A549 treated with ZK216348 at 1 μM for 4 hours (cell line): Measurements from ENCODE around the gene LORICRIN. TPM values are rescaled to one million over a fixed set of nuclear protein-coding genes. Genes with fewer than 3 reads are reported as not detected.

Experiments
- total RNA-seq: library from RNA; stranded (reverse); fragments of 200-300 nt; extraction: Qiagen RNA extraction; gene quantifications from 5 replicates; pipeline ENCODE4 v1.2.3, GENCODE V29; 2022; ENCODE audit warnings: low read depth

Gene LORICRIN
- total RNA-seq = not detected in 5 replicates

GRCh38 chr1:153259387-153259786 is at the start of gene LORICRIN:
Gene LORICRIN, plus strand, starts transcription at chr1:153259687. Its CDS starts 1,263 bp downstream, at chr1:153260950.

GRCh38 chr1:153217212-153217611 is 42.3 kb upstream of the LORICRIN start, which contains the start of gene PRR9:
Gene PRR9, plus strand, starts transcription at chr1:153217584. Its CDS starts 561 bp downstream, at chr1:153218145.

Other genes starting within 250 kb of the LORICRIN start
- not detected in 5 replicates for gene SPRR1B, start 228.5 kb upstream of the LORICRIN start, total RNA-seq
- gene SPRR2D, start 218.6 kb upstream of the LORICRIN start, total RNA-seq = not detected in 5 replicates
- not detected in 5 replicates for gene SPRR2A, start 202.2 kb upstream of the LORICRIN start, total RNA-seq
- not detected in 5 replicates for gene SPRR2B, start 188.1 kb upstream of the LORICRIN start, total RNA-seq
- gene SPRR2E, start 165.2 kb upstream of the LORICRIN start, total RNA-seq = not detected in 5 replicates
- not detected in 5 replicates for gene SPRR2F, start 146.2 kb upstream of the LORICRIN start, total RNA-seq
- not detected in 5 replicates for gene SPRR2G, start 108.8 kb upstream of the LORICRIN start, total RNA-seq
- not detected in 5 replicates for gene LELP1, start 56.3 kb upstream of the LORICRIN start, total RNA-seq
- gene PRR9, start 42.1 kb upstream of the LORICRIN start, total RNA-seq = not detected in 5 replicates
- not detected in 5 replicates for gene PGLYRP3, start 53.3 kb downstream of the LORICRIN start, total RNA-seq
- gene PGLYRP4, start 89.2 kb downstream of the LORICRIN start, total RNA-seq = not detected in 5 replicates
- 0.29 to 1.1 TPM in 2 of 5 replicates, not detected in the others for gene S100A9, start 98.2 kb downstream of the LORICRIN start, total RNA-seq
- not detected in 5 replicates for gene S100A12, start 115.9 kb downstream of the LORICRIN start, total RNA-seq
- gene S100A8, start 131.4 kb downstream of the LORICRIN start, total RNA-seq = not detected in 5 replicates
- gene S100A7A, start 156.8 kb downstream of the LORICRIN start, total RNA-seq = not detected in 5 replicates
- not detected in 5 replicates for gene S100A7, start 201.0 kb downstream of the LORICRIN start, total RNA-seq